GM18505 (cell line): ENCODE data around the gene PIP5K1B.
A peak's percentile ranks its signal among the peaks of the same experiment; 100 is the strongest.

Experiments used
- ATAC-seq: cut with Tn5 transposase; IDR thresholded peaks from one replicate; pipeline ENCODE4 v1.9.1; 2021; ENCODE audit not compliant: unreplicated experiment
- POLR2A ChIP-seq: IDR thresholded peaks from 4 replicates; pipeline ENCODE4 v1.6.1; 2011; ENCODE audit warnings: borderline replicate concordance; ENCODE audit not compliant: insufficient read depth, insufficient read length; ENCODE audit errors: extremely low read depth

The PIP5K1B gene

DNA sequence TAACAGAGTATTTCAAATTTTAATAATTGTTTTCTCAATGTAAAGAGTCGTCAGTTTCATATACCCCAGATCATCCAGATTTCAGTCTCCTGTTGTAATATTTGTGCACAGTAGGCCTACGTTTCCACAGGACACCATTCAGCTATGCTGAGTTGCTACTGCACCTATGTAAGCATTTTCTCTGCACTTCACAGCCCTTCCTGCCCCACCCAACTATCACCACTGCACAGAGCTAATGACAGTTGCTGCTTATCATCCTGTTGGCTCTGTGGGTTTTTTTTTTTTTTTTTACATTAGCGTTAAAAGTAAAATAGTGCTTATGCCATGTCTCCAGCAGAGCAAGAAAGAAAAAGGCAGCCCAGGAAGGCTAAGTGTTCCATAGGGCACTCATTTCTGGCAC lies 314.8 kb downstream of the PIP5K1B start:
- ATAC-seq, result no peak
- TF ChIP-seq POLR2A, result no peak

DNA sequence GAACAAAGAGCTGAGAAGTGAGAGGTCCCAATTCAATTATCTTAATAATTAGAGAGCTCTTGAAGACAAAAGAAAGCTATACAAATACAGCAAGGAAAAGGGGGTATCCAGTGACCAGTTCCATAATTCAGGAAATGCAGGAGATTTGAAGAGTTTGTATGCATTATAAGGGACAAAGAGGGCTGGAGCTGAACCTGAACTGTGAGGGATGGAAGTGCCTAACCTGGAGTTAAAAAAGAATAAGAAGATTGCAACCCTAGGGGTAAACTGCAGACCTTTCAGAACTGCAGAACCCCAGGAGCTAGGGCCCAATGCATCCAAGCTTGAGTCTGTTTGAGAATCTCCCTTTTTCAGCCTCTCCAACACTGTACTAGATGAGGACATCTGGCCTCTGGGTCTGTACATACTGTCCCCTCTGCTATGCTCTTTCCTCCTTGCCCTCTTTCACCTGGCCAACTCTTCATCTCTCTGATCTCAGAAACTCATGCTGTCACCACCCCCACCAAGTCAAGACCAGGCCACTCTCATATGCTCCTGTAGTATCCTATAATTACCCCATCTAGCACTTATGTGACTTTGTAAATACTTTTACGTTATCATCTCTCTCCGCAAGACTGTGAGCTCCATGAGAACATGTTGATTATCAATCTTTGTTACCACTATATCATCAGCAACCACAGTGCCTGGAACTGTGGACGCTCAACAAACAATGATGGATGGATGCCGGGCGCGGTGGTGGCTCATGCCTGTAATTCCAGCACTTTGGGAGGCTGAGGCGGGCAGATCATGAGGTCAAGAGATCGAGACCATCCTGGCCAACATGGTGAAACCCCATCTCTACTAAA lies 315.5 kb downstream of the PIP5K1B start:
- no peak for TF ChIP-seq POLR2A
- no peak for ATAC-seq

DNA sequence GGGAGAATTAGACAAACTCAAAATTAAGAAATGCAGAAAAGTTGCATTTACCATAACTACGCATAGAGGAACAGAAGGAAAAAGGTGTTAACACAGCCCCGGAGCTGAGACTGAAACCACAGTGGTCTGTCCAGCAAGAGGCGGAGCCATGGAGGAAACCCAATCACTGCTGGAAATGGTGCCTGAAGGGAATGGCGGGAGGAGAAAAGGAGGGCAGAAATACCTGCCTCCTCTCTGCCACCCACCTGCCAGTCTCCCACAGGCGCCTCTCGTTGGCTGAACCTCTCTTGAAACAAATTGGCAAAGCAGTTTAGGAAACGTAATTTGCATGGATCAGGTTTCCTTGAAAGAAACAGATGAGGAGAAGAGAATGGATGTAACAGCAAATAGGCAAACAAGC lies 318.6 kb downstream of the PIP5K1B start:
- TF ChIP-seq POLR2A, result no peak
- no peak for ATAC-seq

DNA sequence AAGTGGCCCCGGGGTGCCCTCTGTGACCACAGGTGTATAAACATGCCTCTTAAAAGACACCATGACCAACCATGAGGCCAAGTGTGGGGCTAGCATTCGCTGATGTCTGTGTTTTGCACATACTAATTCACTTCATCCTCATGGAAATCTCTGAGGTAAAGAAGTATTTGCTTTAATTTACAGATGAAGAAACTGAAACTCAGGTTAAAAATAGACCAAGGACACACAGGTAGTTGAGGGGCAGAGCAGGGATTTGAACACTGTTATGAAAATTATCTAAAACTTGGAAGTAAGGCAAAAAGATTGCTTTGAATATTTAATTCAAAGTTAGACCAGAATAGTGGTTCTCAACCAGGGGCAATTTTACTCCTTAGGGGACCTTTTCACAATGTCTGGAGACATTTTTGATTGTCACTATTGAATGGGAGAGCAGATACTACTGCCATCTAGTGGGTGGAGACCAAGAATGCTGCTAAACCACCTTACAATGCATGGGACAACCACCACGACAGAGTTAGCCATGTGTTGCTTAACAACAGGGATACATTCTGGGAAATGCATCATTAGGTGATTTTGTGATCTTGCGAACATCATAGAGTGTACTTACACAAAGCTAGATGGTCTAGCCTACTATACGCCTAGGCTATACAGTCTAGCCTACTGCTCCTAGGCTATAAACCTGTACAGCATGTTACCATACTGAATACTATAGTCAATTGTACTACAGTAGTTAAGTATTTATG lies 322.5 kb downstream of the PIP5K1B start:
- ATAC-seq, result peak; percentile 84
- no peak for TF ChIP-seq POLR2A

DNA sequence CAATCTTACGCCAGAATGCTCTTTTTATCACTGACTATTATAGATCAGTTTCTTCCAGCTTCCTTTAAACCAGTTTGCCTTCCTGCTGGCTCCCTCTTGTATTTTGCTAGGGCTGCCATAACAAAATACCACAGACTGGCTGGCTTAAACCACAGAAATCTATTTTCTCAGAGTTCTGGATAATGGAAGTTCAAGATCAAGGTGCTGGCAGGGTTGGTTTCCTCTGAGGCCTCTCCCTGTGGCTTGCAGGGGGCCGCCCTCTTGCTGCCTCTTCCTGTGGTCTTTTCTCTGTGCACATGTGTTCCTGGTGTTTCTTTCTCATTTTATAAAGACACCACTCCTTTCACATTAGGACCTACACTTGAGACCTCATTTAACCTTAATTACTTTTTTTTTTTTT lies 323.7 kb downstream of the PIP5K1B start:
- ATAC-seq, result no peak
- no peak for TF ChIP-seq POLR2A

DNA sequence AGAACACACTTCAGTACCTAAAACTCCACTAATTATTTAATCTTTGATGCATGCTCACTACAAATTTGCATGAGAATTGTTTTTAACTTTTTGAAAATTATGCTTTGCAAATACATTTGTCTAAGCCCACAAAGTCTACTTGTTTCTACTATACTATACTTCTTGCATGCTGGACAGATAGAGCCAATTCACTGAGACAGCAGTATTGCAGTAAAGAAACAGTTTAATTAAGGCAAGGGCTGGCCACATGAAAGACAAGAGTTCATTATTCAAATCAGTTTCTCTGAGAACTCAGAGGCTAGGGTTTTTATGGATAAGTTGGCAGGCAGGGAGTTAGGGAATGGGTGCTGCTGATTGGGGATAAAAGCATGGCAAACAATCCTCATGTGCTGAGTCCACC lies 324.5 kb downstream of the PIP5K1B start:
- TF ChIP-seq POLR2A, result no peak
- no peak for ATAC-seq

DNA sequence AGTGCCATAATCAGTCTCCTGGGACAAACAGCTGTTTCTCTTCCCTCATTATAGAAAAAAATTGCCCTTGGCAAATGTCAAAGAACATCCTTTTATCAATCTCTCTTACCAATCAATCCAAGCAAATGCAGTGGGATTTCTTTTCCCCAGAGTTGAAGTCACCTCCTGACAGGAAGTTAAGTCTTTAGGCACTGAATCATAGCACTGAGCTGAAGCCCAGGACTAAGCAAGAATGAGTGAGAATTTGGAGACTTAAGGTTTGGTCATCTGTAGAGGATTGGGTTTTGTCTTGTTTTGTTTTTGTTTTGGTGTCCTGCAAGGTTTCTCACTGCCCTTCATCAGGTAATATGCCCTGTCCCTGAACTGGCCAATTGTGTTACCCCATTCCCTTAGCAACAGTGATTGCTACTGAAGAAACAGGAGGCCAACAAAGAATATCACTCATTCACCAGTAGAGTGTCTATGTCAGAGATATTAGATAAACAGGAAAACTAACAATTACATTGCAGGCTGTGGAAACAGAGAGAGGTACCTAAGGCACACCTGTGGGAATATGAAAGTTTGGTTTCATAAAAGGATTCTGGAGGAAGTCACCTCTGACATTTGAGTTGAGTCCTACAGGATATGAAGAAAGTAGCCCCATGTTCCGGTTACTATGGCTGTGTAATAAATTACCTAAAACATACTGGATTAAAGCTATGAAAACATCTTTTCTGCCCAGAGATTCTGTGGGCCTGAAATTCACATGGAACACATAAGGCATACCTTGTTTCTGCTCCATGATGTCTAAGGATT lies 326.0 kb downstream of the PIP5K1B start:
- ATAC-seq, result no peak
- TF ChIP-seq POLR2A, result no peak

DNA sequence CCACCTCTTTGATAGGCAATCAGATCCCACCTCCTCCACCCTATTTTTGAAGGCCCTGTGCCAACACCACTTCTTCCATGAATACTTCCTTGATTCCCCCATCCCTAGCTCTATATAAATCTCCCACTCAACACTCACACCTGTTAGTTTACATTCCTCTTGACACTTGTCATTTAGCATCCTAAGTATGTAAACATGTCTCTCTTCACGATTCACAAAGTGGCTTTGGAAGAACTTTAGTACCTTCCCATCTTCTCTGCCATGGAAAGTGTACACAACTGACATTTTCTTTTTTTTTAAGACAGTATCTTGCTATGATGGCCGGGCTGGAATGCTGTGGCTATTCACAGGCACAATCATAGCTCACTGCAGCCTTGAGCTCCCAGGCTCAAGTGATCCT lies 329.0 kb downstream of the PIP5K1B start:
- ATAC-seq, result no peak
- no peak for TF ChIP-seq POLR2A

DNA sequence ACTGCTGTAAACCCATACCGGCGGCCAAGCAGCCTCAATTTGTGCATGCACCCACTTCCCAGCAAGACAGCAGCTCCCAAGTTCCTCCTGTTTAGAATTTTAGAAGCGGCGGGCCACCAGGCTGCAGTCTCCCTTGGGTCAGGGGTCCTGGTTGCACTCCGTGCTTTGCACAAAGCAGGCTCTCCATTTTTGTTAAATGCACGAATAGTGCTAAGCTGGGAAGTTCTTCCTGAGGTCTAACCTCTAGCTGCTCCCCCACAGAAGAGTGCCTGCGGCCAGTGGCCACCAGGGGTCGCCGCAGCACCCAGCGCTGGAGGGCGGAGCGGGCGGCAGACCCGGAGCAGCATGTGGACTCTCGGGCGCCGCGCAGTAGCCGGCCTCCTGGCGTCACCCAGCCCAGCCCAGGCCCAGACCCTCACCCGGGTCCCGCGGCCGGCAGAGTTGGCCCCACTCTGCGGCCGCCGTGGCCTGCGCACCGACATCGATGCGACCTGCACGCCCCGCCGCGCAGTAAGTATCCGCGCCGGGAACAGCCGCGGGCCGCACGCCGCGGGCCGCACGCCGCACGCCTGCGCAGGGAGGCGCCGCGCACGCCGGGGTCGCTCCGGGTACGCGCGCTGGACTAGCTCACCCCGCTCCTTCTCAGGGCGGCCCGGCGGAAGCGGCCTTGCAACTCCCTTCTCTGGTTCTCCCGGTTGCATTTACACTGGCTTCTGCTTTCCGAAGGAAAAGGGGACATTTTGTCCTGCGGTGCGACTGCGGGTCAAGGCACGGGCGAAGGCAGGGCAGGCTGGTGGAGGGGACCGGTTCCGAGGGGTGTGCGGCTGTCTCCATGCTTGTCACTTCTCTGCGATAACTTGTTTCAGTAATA lies 330.6 kb downstream of the PIP5K1B start, which contains the start of gene FXN:
Gene FXN (plus strand): TSS at position 315 of the 871 bp plus-strand sequence. CDS start 31 bp downstream, at position 346.
- peak; percentile 96 for ATAC-seq
- TF ChIP-seq POLR2A, result peak; percentile 69

DNA sequence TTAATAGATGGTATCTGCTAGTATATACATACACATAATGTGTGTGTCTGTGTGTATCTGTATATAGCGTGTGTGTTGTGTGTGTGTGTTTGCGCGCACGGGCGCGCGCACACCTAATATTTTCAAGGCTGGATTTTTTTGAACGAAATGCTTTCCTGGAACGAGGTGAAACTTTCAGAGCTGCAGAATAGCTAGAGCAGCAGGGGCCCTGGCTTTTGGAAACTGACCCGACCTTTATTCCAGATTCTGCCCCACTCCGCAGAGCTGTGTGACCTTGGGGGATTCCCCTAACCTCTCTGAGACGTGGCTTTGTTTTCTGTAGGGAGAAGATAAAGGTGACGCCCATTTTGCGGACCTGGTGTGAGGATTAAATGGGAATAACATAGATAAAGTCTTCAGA lies 331.3 kb downstream of the PIP5K1B start:
- TF ChIP-seq POLR2A, result no peak
- no peak for ATAC-seq

DNA sequence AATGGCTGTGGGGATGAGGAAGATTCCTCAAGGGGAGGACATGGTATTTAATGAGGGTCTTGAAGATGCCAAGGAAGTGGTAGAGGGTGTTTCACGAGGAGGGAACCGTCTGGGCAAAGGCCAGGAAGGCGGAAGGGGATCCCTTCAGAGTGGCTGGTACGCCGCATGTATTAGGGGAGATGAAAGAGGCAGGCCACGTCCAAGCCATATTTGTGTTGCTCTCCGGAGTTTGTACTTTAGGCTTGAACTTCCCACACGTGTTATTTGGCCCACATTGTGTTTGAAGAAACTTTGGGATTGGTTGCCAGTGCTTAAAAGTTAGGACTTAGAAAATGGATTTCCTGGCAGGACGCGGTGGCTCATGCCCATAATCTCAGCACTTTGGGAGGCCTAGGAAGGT lies 331.8 kb downstream of the PIP5K1B start:
- ATAC-seq, result no peak

DNA sequence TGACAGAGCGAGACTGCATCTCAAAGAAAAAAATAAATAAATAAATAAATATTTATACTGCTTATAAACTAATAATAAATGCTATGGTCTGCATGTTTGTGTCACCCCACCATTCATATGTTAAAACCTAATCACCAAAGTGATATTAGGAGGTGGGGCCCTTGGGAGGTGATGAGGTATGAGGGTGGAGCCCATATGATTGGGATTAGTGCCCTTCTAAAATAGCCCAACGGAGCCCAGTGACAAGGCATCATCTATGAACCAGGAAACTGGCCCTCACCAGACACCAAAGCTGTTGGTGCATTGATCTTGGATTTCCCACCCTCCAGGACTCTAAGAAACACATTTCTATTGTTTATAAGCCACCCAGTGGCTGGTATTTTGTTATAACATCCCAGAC lies 335.6 kb downstream of the PIP5K1B start:
- TF ChIP-seq POLR2A, result no peak
- no peak for ATAC-seq

More for the DNA sequence above, 331.8 kb downstream of the PIP5K1B start:
- no peak for TF ChIP-seq POLR2A
